Fibroblast of lung (primary cell): Measurements from ENCODE around the gene STIL. TPM values are rescaled to one million over a fixed set of nuclear protein-coding genes. Genes with fewer than 3 reads are reported as not detected.
"Not testable (repeated sequence)": the region's sequence is repeated elsewhere in the genome, so short reads cannot be mapped to it uniquely, and the experiment has no call there.

Experiments
- DNase-seq, 2 donors: peaks; one replicate each; pipeline versions ENCODE4 v3.0.0 to v3.0.0-alpha.2; 2010; ENCODE audit warnings: low read depth in 2 of 2
- H2AFZ ChIP-seq: 2 replicates; pipeline ENCODE4 v1.5.1; 2012; ENCODE audit warnings: low read length, control low read depth, inconsistent platforms
- H3K27ac ChIP-seq: 2 replicates; pipeline ENCODE4 v1.5.1; 2011; ENCODE audit warnings: low read length, control low read depth; ENCODE audit not compliant: insufficient read depth
- H3K27me3 ChIP-seq: 2 replicates; pipeline ENCODE4 v1.5.1; 2011; ENCODE audit warnings: mild to moderate bottlenecking, low read length; ENCODE audit not compliant: control insufficient read depth, insufficient read depth
- H3K36me3 ChIP-seq: 2 replicates; pipeline ENCODE4 v1.5.1; 2011; ENCODE audit warnings: low read length; ENCODE audit not compliant: control insufficient read depth, insufficient read depth
- H3K4me1 ChIP-seq: 2 replicates; pipeline ENCODE4 v1.5.1; 2011; ENCODE audit warnings: low read length; ENCODE audit not compliant: control insufficient read depth, insufficient read depth; ENCODE audit errors: extremely low read depth
- H3K4me2 ChIP-seq: 2 replicates; pipeline ENCODE4 v1.5.1; 2011; ENCODE audit warnings: low read length, control low read depth; ENCODE audit not compliant: insufficient read depth; ENCODE audit errors: extremely low read depth
- H3K4me3 ChIP-seq, 4 experiments: fragments of 200-600 bp in 1 of 4; sonication (generic) in 1 of 4; replicated peaks in 1 of 4; 2 replicates each; pipeline ENCODE4 v1.5.1; 2011 to 2016; ENCODE audit warnings: low read length in 4 of 4, low read depth in 3 of 4, mild to moderate bottlenecking in 3 of 4, control low read depth in 2 of 4, inconsistent platforms in 1 of 4, mixed read lengths in 1 of 4; ENCODE audit not compliant: insufficient read depth in 1 of 4; ENCODE audit errors: control extremely low read depth in 1 of 4
- H3K79me2 ChIP-seq: 2 replicates; pipeline ENCODE4 v1.5.1; 2012; ENCODE audit warnings: mild to moderate bottlenecking, low read length, inconsistent platforms; ENCODE audit not compliant: control insufficient read depth, insufficient read depth
- H3K9ac ChIP-seq: 2 replicates; pipeline ENCODE4 v1.5.1; 2011; ENCODE audit warnings: mild to moderate bottlenecking, low read length, control low read depth; ENCODE audit not compliant: insufficient read depth
- H3K9me3 ChIP-seq: 2 replicates; pipeline ENCODE4 v1.5.1; 2012; ENCODE audit warnings: low read depth, low read length; ENCODE audit not compliant: control insufficient read depth, insufficient read depth
- H4K20me1 ChIP-seq: 2 replicates; pipeline ENCODE4 v1.5.1; 2011; ENCODE audit warnings: low read length; ENCODE audit not compliant: control insufficient read depth, insufficient read depth; ENCODE audit errors: extremely low read depth
- CTCF ChIP-seq, 2 donors: IDR thresholded peaks in 1 of 2; conservative IDR thresholded peaks in 1 of 2; 1 replicate in 1 of 2; 2 replicates in 1 of 2; pipeline ENCODE4 v1.5.1; 2011 to 2012; ENCODE audit warnings: low read length in 2 of 2, control low read depth in 1 of 2, inconsistent platforms in 1 of 2, low read depth in 1 of 2, mild to moderate bottlenecking in 1 of 2
- EZH2 ChIP-seq: IDR thresholded peaks from 2 replicates; pipeline ENCODE4 v1.5.1; 2012; ENCODE audit warnings: low read length, control low read depth, mild to moderate bottlenecking; ENCODE audit errors: missing control alignments
- polyA plus RNA-seq, 2 donors: library from polyadenylated mRNA; depleted of rRNA in 1 of 2; stranded (reverse) in 1 of 2; unstranded in 1 of 2; fragments of >200 nt; gene quantifications; 2 replicates each; pipeline ENCODE4 v1.2.1, GENCODE V29; 2011 to 2012; ENCODE audit warnings: missing spikeins in 1 of 2
- total RNA-seq: library from RNA; depleted of rRNA; stranded (reverse); fragments of >200 nt; gene quantifications from 2 replicates; pipeline ENCODE4 v1.2.1, GENCODE V29; 2014

STIL gene
- total and polyA plus RNA-seq, 2 donors (not counting 1 experiment from before 2014, with no cell fraction given) = 5.8 to 6.2 TPM

- TF ChIP-seq EZH2 (no peak), CTCF (conservative IDR thresholded peaks at IDR 0.05 in 1 of 2, IDR thresholded peaks at IDR 0.05 in 1 of 2; ENCODE audit: low read depth in 1 of 2, low read length in 2 of 2) (no peak)
- Histone ChIP-seq H3K27ac (no peak overlapping the region), H3K79me2 (no peaks in the 10 kb centered on the region), H3K9ac (no peak overlapping the region), H3K4me3 (no peak overlapping the region), H4K20me1 (no peaks in the 10 kb centered on the region), H3K27me3 (no peaks in the 10 kb centered on the region), H3K36me3 (peaks cover 4% of the 10 kb centered on the region), H2AFZ (no peak overlapping the region), H3K4me2 (no peak overlapping the region), H3K4me1 (no peaks in the 10 kb centered on the region), H3K9me3 (no peaks in the 10 kb centered on the region)
- no peak for DNase-seq
Observed at GRCh38 chr1:47298025-47298699, 15.8 kb downstream of the STIL start.

GRCh38 chr1:47295579-47295978 lies 18.4 kb downstream of the STIL start:
- TF ChIP-seq EZH2 (no peak), CTCF (conservative IDR thresholded peaks at IDR 0.05 in 1 of 2, IDR thresholded peaks at IDR 0.05 in 1 of 2; ENCODE audit: low read depth in 1 of 2, low read length in 2 of 2) (no peak)
- no peak overlapping the region for H2AFZ ChIP-seq
- H3K36me3 ChIP-seq = peaks cover 3% of the 10 kb centered on the region
- H3K4me2 ChIP-seq = no peak overlapping the region
- no peak overlapping the region for H3K4me3 ChIP-seq
- no peaks in the 10 kb centered on the region for H4K20me1 ChIP-seq
- no peaks in the 10 kb centered on the region for H3K4me1 ChIP-seq
- no peaks in the 10 kb centered on the region for H3K27me3 ChIP-seq
- H3K27ac ChIP-seq = no peak overlapping the region
- DNase-seq = no peak
- no peaks in the 10 kb centered on the region for H3K79me2 ChIP-seq
- H3K9ac ChIP-seq = no peak overlapping the region
- no peaks in the 10 kb centered on the region for H3K9me3 ChIP-seq

- H3K4me1 ChIP-seq, H3K9ac ChIP-seq, H3K9me3 ChIP-seq, H3K79me2 ChIP-seq, H3K27me3 ChIP-seq, H3K36me3 ChIP-seq, H4K20me1 ChIP-seq, H3K4me2 ChIP-seq, DNase-seq, H3K4me3 ChIP-seq, H3K27ac ChIP-seq, H2AFZ ChIP-seq: not testable (repeated sequence)
Observed at GRCh38 chr1:47294863-47295262, 19.1 kb downstream of the STIL start.

- not testable (repeated sequence) for H3K27me3 ChIP-seq, H3K4me3 ChIP-seq, H3K36me3 ChIP-seq, H3K9me3 ChIP-seq, H2AFZ ChIP-seq, H3K9ac ChIP-seq, H3K79me2 ChIP-seq, H3K4me2 ChIP-seq, H3K27ac ChIP-seq, H4K20me1 ChIP-seq, H3K4me1 ChIP-seq, DNase-seq
Observed at GRCh38 chr1:47288116-47288515, 25.8 kb downstream of the STIL start.
